Measurements from ENCODE around the gene PCDH12.

Gene PCDH12

DNA sequence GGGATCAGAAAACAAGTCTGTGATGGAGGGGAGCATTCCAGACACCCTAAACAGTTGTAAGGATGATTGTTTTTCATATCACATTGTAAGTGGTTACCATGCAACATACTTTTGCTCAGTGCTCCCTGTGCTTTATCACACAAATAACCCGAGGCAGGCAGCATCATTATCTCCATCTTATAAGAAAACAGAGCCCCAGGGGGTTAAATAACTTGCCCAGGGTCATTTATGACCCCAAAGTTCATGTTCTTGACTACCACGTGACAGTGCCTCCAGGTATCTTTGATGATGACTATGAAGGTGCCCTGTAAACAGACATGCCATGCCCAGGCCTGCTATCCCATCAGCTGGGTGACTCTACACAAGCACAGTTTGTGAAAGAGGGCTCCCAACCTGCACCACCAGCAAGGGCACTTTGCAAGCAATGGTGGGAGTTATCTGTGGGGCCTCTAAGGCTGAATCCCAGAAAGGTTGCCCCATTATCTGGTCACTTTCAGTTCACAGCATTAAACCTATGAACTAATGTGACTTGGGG, 45.3 kb upstream of the PCDH12 start:
- Histone ChIP-seq H3K36me3 (ENCODE audit: control insufficient read depth, low read length) (peaks cover 12% of the 10 kb centered on the region), H3K27ac (ENCODE audit: low read depth, low read length) (no peak overlapping the region), H3K4me2 (ENCODE audit: low read length) (no peak overlapping the region), H4K20me1 (ENCODE audit: control insufficient read depth, insufficient read depth, low read depth, low read length) (no peaks in the 10 kb centered on the region), H3K9me3 (ENCODE audit: control insufficient read depth, insufficient read depth, low read length) (no peaks in the 10 kb centered on the region), H3K4me3 (ENCODE audit: low read length) (no peak overlapping the region), H3F3A (ENCODE audit: control insufficient read depth, insufficient read depth) (no peaks in the 10 kb centered on the region), H3K27me3 (ENCODE audit: control insufficient read depth, low read length) (no peaks in the 10 kb centered on the region), H3K9me2 (replicated peaks; ENCODE audit: control insufficient read depth, low read length) (no peaks in the 10 kb centered on the region), H3K79me2 (ENCODE audit: control insufficient read depth, low read length) (no peaks in the 10 kb centered on the region), H3K4me1 (ENCODE audit: control insufficient read depth, low read length) (no peaks in the 10 kb centered on the region)
- TF ChIP-seq, protein P1, sequence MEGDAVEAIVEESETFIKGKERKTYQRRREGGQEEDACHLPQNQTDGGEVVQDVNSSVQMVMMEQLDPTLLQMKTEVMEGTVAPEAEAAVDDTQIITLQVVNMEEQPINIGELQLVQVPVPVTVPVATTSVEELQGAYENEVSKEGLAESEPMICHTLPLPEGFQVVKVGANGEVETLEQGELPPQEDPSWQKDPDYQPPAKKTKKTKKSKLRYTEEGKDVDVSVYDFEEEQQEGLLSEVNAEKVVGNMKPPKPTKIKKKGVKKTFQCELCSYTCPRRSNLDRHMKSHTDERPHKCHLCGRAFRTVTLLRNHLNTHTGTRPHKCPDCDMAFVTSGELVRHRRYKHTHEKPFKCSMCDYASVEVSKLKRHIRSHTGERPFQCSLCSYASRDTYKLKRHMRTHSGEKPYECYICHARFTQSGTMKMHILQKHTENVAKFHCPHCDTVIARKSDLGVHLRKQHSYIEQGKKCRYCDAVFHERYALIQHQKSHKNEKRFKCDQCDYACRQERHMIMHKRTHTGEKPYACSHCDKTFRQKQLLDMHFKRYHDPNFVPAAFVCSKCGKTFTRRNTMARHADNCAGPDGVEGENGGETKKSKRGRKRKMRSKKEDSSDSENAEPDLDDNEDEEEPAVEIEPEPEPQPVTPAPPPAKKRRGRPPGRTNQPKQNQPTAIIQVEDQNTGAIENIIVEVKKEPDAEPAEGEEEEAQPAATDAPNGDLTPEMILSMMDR (IDR thresholded peaks at IDR 0.05; ENCODE audit: low read depth, low read length, poor library complexity, severe bottlenecking), result no peak
- TF ChIP-seq EZH2phosphoT487 (IDR thresholded peaks at IDR 0.05; ENCODE audit: borderline replicate concordance, low read length), result no peak

GRCh38 chr5:142000704-142001484, 42.9 kb upstream of the PCDH12 start:
- H3K36me3 ChIP-seq (ENCODE audit: control insufficient read depth, low read length), result peaks cover 12% of the 10 kb centered on the region
- H3K4me1 ChIP-seq (ENCODE audit: control insufficient read depth, low read length), result no peaks in the 10 kb centered on the region
- H3F3A ChIP-seq (ENCODE audit: control insufficient read depth, insufficient read depth), result no peaks in the 10 kb centered on the region
- H3K9me2 ChIP-seq (replicated peaks; ENCODE audit: control insufficient read depth, low read length), result no peaks in the 10 kb centered on the region
- no peaks in the 10 kb centered on the region for H4K20me1 ChIP-seq (ENCODE audit: control insufficient read depth, insufficient read depth, low read depth, low read length)
- H3K4me3 ChIP-seq (ENCODE audit: low read length), result no peak overlapping the region
- no peaks in the 10 kb centered on the region for H3K9me3 ChIP-seq (ENCODE audit: control insufficient read depth, insufficient read depth, low read length)
- no peak overlapping the region for H3K4me2 ChIP-seq (ENCODE audit: low read length)
- H3K27ac ChIP-seq (ENCODE audit: low read depth, low read length), result no peak overlapping the region
- TF ChIP-seq, protein P1 (IDR thresholded peaks at IDR 0.05; ENCODE audit: low read depth, low read length, poor library complexity, severe bottlenecking), result peak; percentile 49
- no peak for TF ChIP-seq EZH2phosphoT487 (IDR thresholded peaks at IDR 0.05; ENCODE audit: borderline replicate concordance, low read length)
- H3K79me2 ChIP-seq (ENCODE audit: control insufficient read depth, low read length), result no peaks in the 10 kb centered on the region
- H3K27me3 ChIP-seq (ENCODE audit: control insufficient read depth, low read length), result no peaks in the 10 kb centered on the region

DNA sequence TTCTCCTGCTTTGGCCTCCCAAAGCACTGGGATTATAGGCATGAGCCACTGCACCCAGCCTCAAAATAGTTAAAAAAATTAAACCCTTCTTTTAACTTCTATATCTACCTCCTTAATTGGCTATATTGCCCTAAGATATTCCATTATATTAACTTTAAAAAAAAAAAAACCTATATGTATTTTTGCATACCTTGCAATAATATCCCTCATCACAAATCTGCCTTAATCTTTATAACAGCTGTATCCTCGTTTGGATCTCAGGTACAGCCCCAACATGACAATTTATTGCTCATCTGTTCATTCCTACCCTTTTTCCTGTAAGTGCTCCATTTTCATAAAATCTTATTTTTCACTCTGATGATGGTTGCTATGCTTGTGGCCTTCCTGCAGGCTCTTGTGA, 42.2 kb upstream of the PCDH12 start:
- no peaks in the 10 kb centered on the region for H3K9me2 ChIP-seq (replicated peaks; ENCODE audit: control insufficient read depth, low read length)
- no peak overlapping the region for H3K27ac ChIP-seq (ENCODE audit: low read depth, low read length)
- no peaks in the 10 kb centered on the region for H3K27me3 ChIP-seq (ENCODE audit: control insufficient read depth, low read length)
- H3K4me2 ChIP-seq (ENCODE audit: low read length), result no peak overlapping the region
- H3F3A ChIP-seq (ENCODE audit: control insufficient read depth, insufficient read depth), result no peaks in the 10 kb centered on the region
- no peak overlapping the region for H3K4me3 ChIP-seq (ENCODE audit: low read length)
- H3K4me1 ChIP-seq (ENCODE audit: control insufficient read depth, low read length), result no peaks in the 10 kb centered on the region
- peaks cover 13% of the 10 kb centered on the region for H3K36me3 ChIP-seq (ENCODE audit: control insufficient read depth, low read length)
- TF ChIP-seq, protein P1 (IDR thresholded peaks at IDR 0.05; ENCODE audit: low read depth, low read length, poor library complexity, severe bottlenecking), result no peak
- no peak for TF ChIP-seq EZH2phosphoT487 (IDR thresholded peaks at IDR 0.05; ENCODE audit: borderline replicate concordance, low read length)
- no peaks in the 10 kb centered on the region for H3K79me2 ChIP-seq (ENCODE audit: control insufficient read depth, low read length)
- no peaks in the 10 kb centered on the region for H4K20me1 ChIP-seq (ENCODE audit: control insufficient read depth, insufficient read depth, low read depth, low read length)
- H3K9me3 ChIP-seq (ENCODE audit: control insufficient read depth, insufficient read depth, low read length), result no peaks in the 10 kb centered on the region
